Naive thymus-derived CD8-positive, alpha-beta T cell (primary cell): ENCODE measurements around the gene FMNL2. TPM values are rescaled to one million over a fixed set of nuclear protein-coding genes. Genes with fewer than 3 reads are reported as not detected.

Experiments used
- ATAC-seq, 2 donors: fragments of 150-1000 bp; cut with Tn5 transposase in 1 of 2; sonication (Bioruptor Pico), chemical (Tn5 transposase) in 1 of 2; 1 replicate in 1 of 2; 2 replicates in 1 of 2; pipeline ENCODE4 v1.10.0; 2021; ENCODE audit warnings: mild to moderate bottlenecking in 2 of 2, moderate library complexity in 2 of 2
- POLR2A ChIA-PET: fragments of 350-600 bp; sonication (Branson Sonifier 250); formaldehyde crosslinking; loops from one replicate; lab custom pipeline; 2021; ENCODE audit warnings: antibody characterized with exemption; lab: Charles Lee
- DNase-seq, 10 donors: peaks; one replicate each; pipeline versions ENCODE4 v3.0.0 to v3.0.0-alpha.2; 2020 to 2022
- H3K27ac Mint-ChIP-seq, 10 donors: one replicate each; pipeline ENCODE4 v1.8.0; 2020 to 2022; ENCODE audit warnings: mild to moderate bottlenecking in 10 of 10, mixed read lengths in 10 of 10, moderate library complexity in 4 of 10, inconsistent platforms in 1 of 10
- H3K27me3 Mint-ChIP-seq, 5 donors: one replicate each; pipeline ENCODE4 v1.8.0; 2021 to 2022; ENCODE audit warnings: mixed read lengths in 5 of 5
- H3K36me3 Mint-ChIP-seq, 3 donors: one replicate each; pipeline ENCODE4 v1.8.0; 2020 to 2022; ENCODE audit warnings: mixed read lengths in 3 of 3, mild to moderate bottlenecking in 2 of 3, inconsistent platforms in 1 of 3
- H3K4me1 Mint-ChIP-seq, 4 donors: one replicate each; pipeline ENCODE4 v1.8.0; 2021 to 2022; ENCODE audit warnings: mixed read lengths in 4 of 4
- H3K4me3 Mint-ChIP-seq, 10 donors: one replicate each; pipeline ENCODE4 v1.8.0; 2020 to 2022; ENCODE audit warnings: mild to moderate bottlenecking in 10 of 10, mixed read lengths in 10 of 10, moderate library complexity in 6 of 10, inconsistent platforms in 1 of 10
- H3K9me3 Mint-ChIP-seq, 9 donors: one replicate each; pipeline ENCODE4 v1.8.0; 2020 to 2022; ENCODE audit warnings: mixed read lengths in 9 of 9, mild to moderate bottlenecking in 3 of 9, inconsistent platforms in 1 of 9, moderate library complexity in 1 of 9
- polyA plus RNA-seq, 3 donors: library from polyadenylated mRNA; unstranded; fragments of 300-500 nt; fragmentation: Illumina TruSeq; gene quantifications; one replicate each; pipeline ENCODE4 v1.2.3, GENCODE V29; 2021
- total RNA-seq, 8 experiments: library from RNA in 2 of 8; stranded (reverse) in 2 of 8; gene quantifications; one replicate each; pipeline ENCODE4 v1.2.3 and lab custom pipeline; 2021 to 2026

The FMNL2 gene
- total and polyA plus RNA-seq, 5 experiments from 2014 or later = 0.05 to 0.78 (median 0.14) TPM

- DNase-seq = no peak
- peak overlapping the region in 1 of 10 donors; percentile 10 for H3K27ac Mint-ChIP-seq
- peaks cover 0 to 2% (median 0%) of the 10 kb centered on the region in 5 donors for H3K27me3 Mint-ChIP-seq
- no peaks in the 10 kb centered on the region for H3K9me3 Mint-ChIP-seq
- H3K36me3 Mint-ChIP-seq = no peaks in the 10 kb centered on the region
- no peak overlapping the region for H3K4me3 Mint-ChIP-seq
- no peak for ATAC-seq
- no peaks in the 10 kb centered on the region for H3K4me1 Mint-ChIP-seq
- POLR2A ChIA-PET = no interaction called here
Observed at GRCh38 chr2:152555048-152555447, 220.1 kb downstream of the FMNL2 start.

GRCh38 chr2:152556506-152556905 is 221.5 kb downstream of the FMNL2 start:
- H3K4me1 Mint-ChIP-seq = no peaks in the 10 kb centered on the region
- no peak overlapping the region for H3K27ac Mint-ChIP-seq
- no peaks in the 10 kb centered on the region for H3K9me3 Mint-ChIP-seq
- POLR2A ChIA-PET = no interaction called here
- H3K27me3 Mint-ChIP-seq = peaks cover 0 to 2% (median 0%) of the 10 kb centered on the region in 5 donors
- H3K36me3 Mint-ChIP-seq = no peaks in the 10 kb centered on the region
- ATAC-seq (no peak), DNase-seq (no peak)
- no peak overlapping the region for H3K4me3 Mint-ChIP-seq

- no peak overlapping the region for H3K27ac Mint-ChIP-seq
- no peaks in the 10 kb centered on the region for H3K36me3 Mint-ChIP-seq
- ATAC-seq = no peak
Observed at GRCh38 chr2:152557273-152557888, 222.4 kb downstream of the FMNL2 start.

GRCh38 chr2:152558158-152558984 is 223.4 kb downstream of the FMNL2 start:
- H3K27me3 Mint-ChIP-seq = peaks cover 0 to 2% (median 0%) of the 10 kb centered on the region in 5 donors
- DNase-seq (no peak), ATAC-seq (no peak)
- H3K36me3 Mint-ChIP-seq = no peaks in the 10 kb centered on the region
- no peak overlapping the region for H3K27ac Mint-ChIP-seq
- H3K4me1 Mint-ChIP-seq = no peaks in the 10 kb centered on the region
- POLR2A ChIA-PET = no interaction called here
- H3K9me3 Mint-ChIP-seq = no peaks in the 10 kb centered on the region
- no peak overlapping the region for H3K4me3 Mint-ChIP-seq

More at GRCh38 chr2:152557273-152557888, 222.4 kb downstream of the FMNL2 start:
- Mint-ChIP-seq H3K9me3 (no peaks in the 10 kb centered on the region), H3K4me3 (no peak overlapping the region), H3K27me3 (peaks cover 0 to 2% (median 0%) of the 10 kb centered on the region in 5 donors), H3K4me1 (no peaks in the 10 kb centered on the region)
- DNase-seq = no peak
- POLR2A ChIA-PET = no interaction called here

GRCh38 chr2:152559008-152559407 is 224.0 kb downstream of the FMNL2 start:
- no peaks in the 10 kb centered on the region for H3K9me3 Mint-ChIP-seq
- ATAC-seq (no peak), DNase-seq (no peak)
- no peak overlapping the region for H3K4me3 Mint-ChIP-seq
- no peaks in the 10 kb centered on the region for H3K4me1 Mint-ChIP-seq
- no peak overlapping the region for H3K27ac Mint-ChIP-seq
- H3K27me3 Mint-ChIP-seq = peaks cover 0 to 3% (median 0%) of the 10 kb centered on the region in 5 donors
- no peaks in the 10 kb centered on the region for H3K36me3 Mint-ChIP-seq
- POLR2A ChIA-PET = interaction anchor here (0.5 kb wide), 1 partner anchor 595 kb away, joined by 3 read pairs; no protein-coding TSS in a partner anchor

GRCh38 chr2:152560166-152560565 is 225.2 kb downstream of the FMNL2 start:
- Mint-ChIP-seq H3K4me1 (no peaks in the 10 kb centered on the region), H3K27me3 (peaks cover 0 to 6% (median 3%) of the 10 kb centered on the region in 5 donors), H3K9me3 (no peaks in the 10 kb centered on the region), H3K36me3 (no peaks in the 10 kb centered on the region), H3K4me3 (no peak overlapping the region), H3K27ac (no peak overlapping the region)
- no peak for DNase-seq
- POLR2A ChIA-PET = no interaction called here
- ATAC-seq = no peak

GRCh38 chr2:152560873-152561595 is 226.1 kb downstream of the FMNL2 start:
- POLR2A ChIA-PET = no interaction called here
- no peak for DNase-seq
- Mint-ChIP-seq H3K9me3 (no peaks in the 10 kb centered on the region), H3K27me3 (peaks cover 0 to 10% (median 5%) of the 10 kb centered on the region in 5 donors), H3K4me3 (no peak overlapping the region), H3K4me1 (no peaks in the 10 kb centered on the region), H3K27ac (peak overlapping the region in 1 of 10 donors; percentile 63), H3K36me3 (no peaks in the 10 kb centered on the region)
- no peak for ATAC-seq

- Mint-ChIP-seq H3K4me3 (no peak overlapping the region), H3K4me1 (no peaks in the 10 kb centered on the region), H3K36me3 (no peaks in the 10 kb centered on the region), H3K27me3 (peaks cover 0 to 12% (median 5%) of the 10 kb centered on the region in 5 donors), H3K9me3 (no peaks in the 10 kb centered on the region), H3K27ac (no peak overlapping the region)
- ATAC-seq (no peak), DNase-seq (no peak)
- POLR2A ChIA-PET = no interaction called here
Observed at GRCh38 chr2:152562198-152562884, 227.4 kb downstream of the FMNL2 start.

GRCh38 chr2:152563764-152564163 is 228.8 kb downstream of the FMNL2 start:
- H3K4me3 Mint-ChIP-seq = no peak overlapping the region
- ATAC-seq (no peak), DNase-seq (no peak)
- peaks cover 0 to 12% (median 5%) of the 10 kb centered on the region in 5 donors for H3K27me3 Mint-ChIP-seq
- H3K36me3 Mint-ChIP-seq = no peaks in the 10 kb centered on the region
- H3K4me1 Mint-ChIP-seq = no peaks in the 10 kb centered on the region
- H3K27ac Mint-ChIP-seq = peak overlapping the region in 1 of 10 donors; percentile 18
- POLR2A ChIA-PET = no interaction called here
- H3K9me3 Mint-ChIP-seq = no peaks in the 10 kb centered on the region

GRCh38 chr2:152564754-152565551 is 230.0 kb downstream of the FMNL2 start:
- POLR2A ChIA-PET = interaction anchor here (0.6 kb wide), 1 partner anchor 159 kb away, joined by 3 read pairs; no protein-coding TSS in a partner anchor
- ATAC-seq (no peak), DNase-seq (no peak)
- Mint-ChIP-seq H3K27me3 (peaks cover 0 to 12% (median 9%) of the 10 kb centered on the region in 5 donors), H3K36me3 (no peaks in the 10 kb centered on the region), H3K27ac (no peak overlapping the region), H3K4me3 (no peak overlapping the region), H3K9me3 (no peaks in the 10 kb centered on the region), H3K4me1 (no peaks in the 10 kb centered on the region)

GRCh38 chr2:152565884-152566727 is 231.1 kb downstream of the FMNL2 start:
- no peaks in the 10 kb centered on the region for H3K36me3 Mint-ChIP-seq
- H3K27me3 Mint-ChIP-seq = peaks cover 0 to 12% (median 9%) of the 10 kb centered on the region in 5 donors
- ATAC-seq = no peak
- H3K4me3 Mint-ChIP-seq = no peak overlapping the region
- POLR2A ChIA-PET = no interaction called here
- DNase-seq = no peak
- H3K9me3 Mint-ChIP-seq = no peaks in the 10 kb centered on the region
- no peak overlapping the region for H3K27ac Mint-ChIP-seq
- H3K4me1 Mint-ChIP-seq = no peaks in the 10 kb centered on the region
